ENCODE results near the gene FOXB1. TPM values are rescaled to one million over a fixed set of nuclear protein-coding genes. Genes with fewer than 3 reads are reported as not detected.

FOXB1 gene
- not detected in 5 replicates for total RNA-seq (2022; extraction: Qiagen RNA extraction)

GRCh38 chr15:60004009-60004845 is at the start of gene FOXB1:
TSS of gene FOXB1 (plus strand) at chr15:60004311. CDS start at chr15:60004964, 653 bp downstream.

Data from A549 treated with Mapracorat at 1 μM for 4 hours (cell line).